VCaP (cell line): ENCODE data around the gene PLK1.

Source experiments
- H3K27ac ChIP-seq: fragments of 450-650 bp; 2 replicates; pipeline ENCODE4 v1.5.1; 2017
- TF ChIP-seq, protein P1 (sequence below): fragments of 450-650 bp; conservative IDR thresholded peaks from 2 replicates; pipeline ENCODE4 v1.5.1; 2017; ENCODE audit warnings: mild to moderate bottlenecking, moderate library complexity

Gene PLK1

DNA sequence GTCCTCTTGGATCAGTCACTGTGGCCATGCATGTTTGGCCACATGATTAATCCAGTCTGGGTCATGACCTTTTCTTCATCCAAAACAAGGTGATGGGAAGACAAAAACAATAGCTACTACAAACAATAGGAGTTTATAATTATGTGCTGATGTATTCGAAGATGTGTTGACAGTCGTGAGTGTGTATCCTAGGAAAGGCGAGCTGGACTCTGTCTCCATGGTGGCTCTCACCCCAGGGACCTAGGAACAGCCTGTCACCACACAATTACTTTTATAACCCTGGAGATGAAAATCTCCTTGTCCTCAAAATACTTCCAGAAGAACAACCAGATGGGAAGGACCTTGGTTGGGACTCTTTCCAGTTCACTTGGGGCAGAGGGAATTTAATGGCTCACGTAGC lies 9.8 kb upstream of the PLK1 start:
- no peak overlapping the region for H3K27ac ChIP-seq
- TF ChIP-seq, protein P1, sequence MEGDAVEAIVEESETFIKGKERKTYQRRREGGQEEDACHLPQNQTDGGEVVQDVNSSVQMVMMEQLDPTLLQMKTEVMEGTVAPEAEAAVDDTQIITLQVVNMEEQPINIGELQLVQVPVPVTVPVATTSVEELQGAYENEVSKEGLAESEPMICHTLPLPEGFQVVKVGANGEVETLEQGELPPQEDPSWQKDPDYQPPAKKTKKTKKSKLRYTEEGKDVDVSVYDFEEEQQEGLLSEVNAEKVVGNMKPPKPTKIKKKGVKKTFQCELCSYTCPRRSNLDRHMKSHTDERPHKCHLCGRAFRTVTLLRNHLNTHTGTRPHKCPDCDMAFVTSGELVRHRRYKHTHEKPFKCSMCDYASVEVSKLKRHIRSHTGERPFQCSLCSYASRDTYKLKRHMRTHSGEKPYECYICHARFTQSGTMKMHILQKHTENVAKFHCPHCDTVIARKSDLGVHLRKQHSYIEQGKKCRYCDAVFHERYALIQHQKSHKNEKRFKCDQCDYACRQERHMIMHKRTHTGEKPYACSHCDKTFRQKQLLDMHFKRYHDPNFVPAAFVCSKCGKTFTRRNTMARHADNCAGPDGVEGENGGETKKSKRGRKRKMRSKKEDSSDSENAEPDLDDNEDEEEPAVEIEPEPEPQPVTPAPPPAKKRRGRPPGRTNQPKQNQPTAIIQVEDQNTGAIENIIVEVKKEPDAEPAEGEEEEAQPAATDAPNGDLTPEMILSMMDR: no peak

DNA sequence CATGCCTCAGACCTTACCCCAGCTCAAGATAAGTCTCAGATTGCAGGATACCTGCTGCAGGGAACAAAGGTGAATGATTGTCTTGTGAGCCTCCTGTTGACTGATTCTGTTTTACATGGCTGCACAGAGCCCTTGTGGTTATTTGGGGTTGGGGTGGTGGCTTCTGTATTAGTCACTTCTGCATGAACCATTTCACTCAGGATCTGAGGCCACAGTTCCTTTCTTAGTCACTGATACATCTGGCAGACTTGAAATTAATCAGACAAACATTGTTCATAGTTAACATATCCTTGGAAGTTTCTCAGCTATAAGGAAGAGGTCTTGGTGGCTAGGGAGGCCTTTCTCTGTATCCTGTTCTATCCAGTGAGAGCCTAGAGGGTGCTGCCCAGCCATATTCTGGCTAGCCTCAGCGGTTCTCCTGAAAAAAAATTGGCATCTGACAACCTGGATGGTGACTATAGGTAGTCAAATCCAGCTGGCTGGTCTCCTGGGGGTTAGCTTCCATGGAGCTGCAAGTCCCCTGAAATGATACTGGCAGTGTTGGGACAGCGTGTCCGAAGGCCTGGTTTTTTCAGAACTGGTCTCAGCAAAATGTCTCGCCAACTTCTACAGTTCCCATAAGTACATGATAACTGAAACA lies 8.4 kb upstream of the PLK1 start:
- TF ChIP-seq, protein P1: no peak
- H3K27ac ChIP-seq: no peak overlapping the region

DNA sequence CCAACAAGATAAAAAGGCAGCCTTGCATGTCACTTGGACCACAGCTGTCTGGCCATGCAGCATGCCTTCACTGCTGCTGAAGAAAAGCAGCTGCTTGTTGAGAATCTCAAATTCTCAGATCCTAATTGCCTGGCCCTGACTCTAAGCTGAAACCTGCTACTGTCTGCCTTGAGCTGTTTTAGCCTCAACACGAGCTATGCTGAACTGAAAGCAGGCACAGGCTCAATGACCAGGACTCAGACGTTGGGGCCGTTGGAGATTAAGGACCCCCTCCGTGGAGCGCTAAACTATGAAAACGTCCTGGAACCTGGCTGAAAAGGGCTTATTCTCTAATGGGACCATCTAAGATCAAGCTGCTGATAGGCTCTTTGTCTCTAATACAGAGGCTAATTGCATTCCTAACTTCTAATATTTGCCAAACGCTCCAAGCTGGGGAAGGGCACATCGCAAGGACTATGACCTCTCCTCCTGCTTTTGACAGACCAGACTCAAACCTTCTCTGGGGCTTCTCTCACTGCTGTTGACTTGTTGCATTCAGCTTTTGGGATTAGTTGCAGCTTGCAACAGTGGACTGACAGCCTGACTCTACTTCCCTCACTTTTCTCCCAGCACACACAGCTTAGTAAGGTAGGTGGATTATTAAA lies 4.6 kb upstream of the PLK1 start:
- H3K27ac ChIP-seq: no peak overlapping the region
- TF ChIP-seq, protein P1: no peak

DNA sequence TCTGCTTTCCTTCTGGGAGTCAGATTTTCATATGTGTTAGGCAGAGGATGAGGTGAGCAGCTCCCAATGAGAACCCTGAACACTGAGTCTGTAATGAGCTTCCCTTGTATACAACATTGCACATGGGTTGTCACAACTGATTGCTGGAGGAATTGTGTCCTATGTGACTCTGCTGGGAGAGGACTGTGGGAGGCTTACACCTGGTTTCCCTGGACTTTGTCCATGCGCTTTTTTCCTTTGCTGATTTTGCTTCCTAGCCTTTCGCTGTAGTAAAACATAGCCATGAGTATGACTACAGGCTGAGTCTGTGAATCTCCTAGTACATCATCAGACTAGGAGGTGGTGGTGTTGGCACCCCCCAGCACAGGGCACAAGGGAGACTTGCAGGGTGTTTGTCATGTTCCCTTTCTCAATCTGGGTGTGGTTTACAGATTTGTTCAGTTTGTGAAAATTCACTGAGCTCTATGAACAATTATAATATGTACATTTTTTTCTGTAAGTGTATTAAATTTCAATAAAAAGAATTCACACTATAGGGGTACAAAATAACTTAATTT lies 1.7 kb upstream of the PLK1 start:
- TF ChIP-seq, protein P1: no peak
- H3K27ac ChIP-seq: no peak overlapping the region

DNA sequence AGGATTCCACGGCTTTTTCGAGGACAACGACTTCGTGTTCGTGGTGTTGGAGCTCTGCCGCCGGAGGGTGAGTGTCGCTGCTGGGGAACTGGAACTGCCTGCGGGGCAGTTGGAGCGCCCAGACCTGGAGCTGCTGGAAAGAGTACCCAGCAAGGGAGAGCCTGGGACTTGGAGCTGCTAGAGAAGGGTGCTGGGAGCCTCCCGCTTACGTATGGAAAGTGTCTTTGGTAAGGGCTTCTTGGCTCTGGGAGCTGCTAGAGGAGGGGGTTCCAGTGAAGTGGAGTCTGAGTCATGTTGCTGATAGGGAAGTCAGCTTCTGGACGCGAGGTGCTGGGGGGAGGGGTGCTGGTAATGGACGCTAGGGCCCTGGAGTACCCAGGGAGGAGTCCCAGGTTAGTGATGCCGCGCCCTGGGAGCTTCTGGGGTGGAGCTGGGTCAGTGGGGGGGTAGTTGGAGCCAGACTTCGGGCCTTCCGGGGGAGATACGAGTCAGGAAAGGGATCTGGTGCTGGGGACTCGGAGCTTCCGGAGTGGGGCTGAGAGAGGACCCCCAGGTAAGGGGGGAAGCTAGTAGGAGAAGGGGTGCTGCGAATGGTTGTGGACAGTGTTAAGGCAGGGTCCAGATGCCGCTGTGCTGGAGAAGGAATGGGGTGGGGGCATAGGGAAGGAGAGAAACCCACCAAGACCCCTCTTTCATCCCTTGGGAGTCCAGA lies 741 bp downstream of the PLK1 start:
- TF ChIP-seq, protein P1: no peak
- H3K27ac ChIP-seq: peak overlapping the region; percentile 53; the same call in 1 of the 2 replicates

DNA sequence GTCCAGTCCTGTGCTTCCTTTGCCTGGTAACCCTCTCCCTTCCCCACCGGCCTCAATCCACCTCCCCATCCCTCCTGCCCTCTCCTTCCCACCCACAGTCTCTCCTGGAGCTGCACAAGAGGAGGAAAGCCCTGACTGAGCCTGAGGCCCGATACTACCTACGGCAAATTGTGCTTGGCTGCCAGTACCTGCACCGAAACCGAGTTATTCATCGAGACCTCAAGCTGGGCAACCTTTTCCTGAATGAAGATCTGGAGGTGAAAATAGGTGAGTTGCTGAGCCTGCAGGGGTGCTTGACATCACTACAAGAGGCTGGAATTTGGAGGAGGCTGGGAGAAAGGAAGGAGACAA lies 1.3 kb downstream of the PLK1 start:
- TF ChIP-seq, protein P1: no peak
- H3K27ac ChIP-seq: peak overlapping the region; percentile 53; the same call in 1 of the 2 replicates

DNA sequence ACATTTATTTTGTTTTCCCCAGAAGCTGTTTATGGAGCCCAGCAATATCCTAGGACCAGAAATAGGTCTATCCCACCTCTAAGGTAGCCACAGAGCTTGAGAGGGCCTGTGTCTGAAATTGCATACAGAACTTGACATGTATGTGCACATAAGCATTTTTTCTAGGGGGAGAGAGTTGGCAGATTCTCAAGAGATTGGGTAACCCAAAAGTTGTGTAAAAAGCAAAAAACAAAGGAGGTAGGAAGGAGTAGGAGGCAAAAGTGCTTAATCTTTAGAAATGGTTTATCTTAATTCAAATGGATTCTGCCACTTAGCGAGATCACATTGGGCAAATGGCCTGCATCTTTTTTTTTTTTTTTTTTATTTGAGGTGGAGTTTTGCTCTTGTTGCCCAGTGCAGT lies 3.5 kb downstream of the PLK1 start:
- TF ChIP-seq, protein P1: no peak
- H3K27ac ChIP-seq: no peak overlapping the region
